Esophagus squamous epithelium (tissue), 4 donors: Measurements from ENCODE around the gene LRRC41.
"Not testable (repeated sequence)": the region's sequence is repeated elsewhere in the genome, so short reads cannot be mapped to it uniquely, and the experiment has no call there.

Experiments
- POLR2A ChIP-seq, 4 donors: fragments of 450-650 bp; IDR thresholded peaks; one replicate each; pipeline ENCODE4 v1.6.1; 2017; ENCODE audit warnings: antibody characterized with exemption in 4 of 4, mild to moderate bottlenecking in 4 of 4, moderate library complexity in 3 of 4
- TF ChIP-seq, protein P1 (sequence below), 6 experiments: fragments of 450-650 bp in 4 of 6; fragments of 200-600 bp in 2 of 6; sonication (generic) in 2 of 6; IDR thresholded peaks; one replicate each; pipeline ENCODE4 v1.5.1; 2016 to 2019; ENCODE audit warnings: antibody characterized with exemption in 6 of 6, mild to moderate bottlenecking in 4 of 6, moderate library complexity in 4 of 6

DNA sequence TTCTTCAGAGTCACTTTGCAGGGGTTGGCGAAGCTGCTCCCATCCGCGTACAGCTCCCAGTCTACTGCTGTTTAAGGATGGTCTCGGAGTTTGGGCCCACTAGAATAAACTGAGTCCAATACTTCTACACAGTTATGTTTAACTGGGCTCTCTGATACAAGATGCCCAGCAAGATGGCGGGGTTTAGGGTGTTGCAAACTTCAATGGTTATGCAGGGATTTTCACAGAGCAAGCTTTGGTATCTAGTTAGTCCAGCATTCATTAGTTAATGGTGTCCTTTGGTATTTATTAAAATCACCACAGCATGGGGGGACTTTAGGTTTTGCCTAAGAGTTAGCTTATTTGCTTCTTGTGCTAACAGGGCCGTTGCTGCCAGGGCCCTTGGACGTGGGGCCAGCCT, 24.8 kb upstream of the LRRC41 start:
- TF ChIP-seq POLR2A (IDR thresholded peaks at IDR 0.05): not testable (repeated sequence)
- TF ChIP-seq, protein P1, sequence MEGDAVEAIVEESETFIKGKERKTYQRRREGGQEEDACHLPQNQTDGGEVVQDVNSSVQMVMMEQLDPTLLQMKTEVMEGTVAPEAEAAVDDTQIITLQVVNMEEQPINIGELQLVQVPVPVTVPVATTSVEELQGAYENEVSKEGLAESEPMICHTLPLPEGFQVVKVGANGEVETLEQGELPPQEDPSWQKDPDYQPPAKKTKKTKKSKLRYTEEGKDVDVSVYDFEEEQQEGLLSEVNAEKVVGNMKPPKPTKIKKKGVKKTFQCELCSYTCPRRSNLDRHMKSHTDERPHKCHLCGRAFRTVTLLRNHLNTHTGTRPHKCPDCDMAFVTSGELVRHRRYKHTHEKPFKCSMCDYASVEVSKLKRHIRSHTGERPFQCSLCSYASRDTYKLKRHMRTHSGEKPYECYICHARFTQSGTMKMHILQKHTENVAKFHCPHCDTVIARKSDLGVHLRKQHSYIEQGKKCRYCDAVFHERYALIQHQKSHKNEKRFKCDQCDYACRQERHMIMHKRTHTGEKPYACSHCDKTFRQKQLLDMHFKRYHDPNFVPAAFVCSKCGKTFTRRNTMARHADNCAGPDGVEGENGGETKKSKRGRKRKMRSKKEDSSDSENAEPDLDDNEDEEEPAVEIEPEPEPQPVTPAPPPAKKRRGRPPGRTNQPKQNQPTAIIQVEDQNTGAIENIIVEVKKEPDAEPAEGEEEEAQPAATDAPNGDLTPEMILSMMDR (IDR thresholded peaks at IDR 0.05): not testable (repeated sequence)
